Endothelial cell (in vitro differentiated cells): Measurements from ENCODE around the gene RHOA. TPM values are rescaled to one million over a fixed set of nuclear protein-coding genes. Genes with fewer than 3 reads are reported as not detected.

ENCODE experiments used
- DNase-seq: peaks from one replicate; pipeline ENCODE4 v3.0.0; 2021; ENCODE audit warnings: low spot score
- H3K27ac Mint-ChIP-seq: one replicate; pipeline ENCODE4 v1.8.0; 2021; ENCODE audit warnings: mixed read lengths, inconsistent platforms; ENCODE audit not compliant: unreplicated experiment
- H3K27me3 Mint-ChIP-seq: one replicate; pipeline ENCODE4 v1.8.0; 2021; ENCODE audit warnings: mild to moderate bottlenecking, moderate library complexity, mixed read lengths, inconsistent platforms; ENCODE audit not compliant: unreplicated experiment
- H3K36me3 Mint-ChIP-seq: one replicate; pipeline ENCODE4 v1.8.0; 2021; ENCODE audit warnings: mild to moderate bottlenecking, low read depth, mixed read lengths, inconsistent platforms; ENCODE audit not compliant: unreplicated experiment
- H3K4me1 Mint-ChIP-seq: one replicate; pipeline ENCODE4 v1.8.0; 2021; ENCODE audit warnings: mild to moderate bottlenecking, mixed read lengths, inconsistent platforms; ENCODE audit not compliant: unreplicated experiment
- H3K4me3 Mint-ChIP-seq: one replicate; pipeline ENCODE4 v1.8.0; 2021; ENCODE audit warnings: mild to moderate bottlenecking, mixed read lengths, inconsistent platforms; ENCODE audit not compliant: unreplicated experiment
- H3K9me3 Mint-ChIP-seq: one replicate; pipeline ENCODE4 v1.8.0; 2021; ENCODE audit warnings: mixed read lengths, inconsistent platforms; ENCODE audit not compliant: unreplicated experiment
- total RNA-seq: library from RNA; stranded (reverse); fragmentation: NEBNext Ultra II Directional; extraction: Animal tissue kit (Norgen Biotek cat#: 25700); gene quantifications from one replicate; pipeline ENCODE4 v1.2.1, GENCODE V29; 2021; ENCODE audit not compliant: unreplicated experiment
- TF ChIP-seq, protein P1 (sequence below): fragments of 200-600 bp; sonication (generic); IDR thresholded peaks from one replicate; pipeline ENCODE4 v1.5.0; 2021; ENCODE audit warnings: antibody characterized with exemption; ENCODE audit not compliant: unreplicated experiment

RHOA gene
- total RNA-seq, 1 donor from 2014 or later, result 583 TPM

- no peak for DNase-seq
- Mint-ChIP-seq H3K27ac (peak overlapping the region; percentile 68), H3K9me3 (no peaks in the 10 kb centered on the region), H3K36me3 (no peaks in the 10 kb centered on the region), H3K4me1 (peaks cover 32% of the 10 kb centered on the region), H3K27me3 (peaks cover 3% of the 10 kb centered on the region), H3K4me3 (no peak overlapping the region)
- TF ChIP-seq, protein P1, sequence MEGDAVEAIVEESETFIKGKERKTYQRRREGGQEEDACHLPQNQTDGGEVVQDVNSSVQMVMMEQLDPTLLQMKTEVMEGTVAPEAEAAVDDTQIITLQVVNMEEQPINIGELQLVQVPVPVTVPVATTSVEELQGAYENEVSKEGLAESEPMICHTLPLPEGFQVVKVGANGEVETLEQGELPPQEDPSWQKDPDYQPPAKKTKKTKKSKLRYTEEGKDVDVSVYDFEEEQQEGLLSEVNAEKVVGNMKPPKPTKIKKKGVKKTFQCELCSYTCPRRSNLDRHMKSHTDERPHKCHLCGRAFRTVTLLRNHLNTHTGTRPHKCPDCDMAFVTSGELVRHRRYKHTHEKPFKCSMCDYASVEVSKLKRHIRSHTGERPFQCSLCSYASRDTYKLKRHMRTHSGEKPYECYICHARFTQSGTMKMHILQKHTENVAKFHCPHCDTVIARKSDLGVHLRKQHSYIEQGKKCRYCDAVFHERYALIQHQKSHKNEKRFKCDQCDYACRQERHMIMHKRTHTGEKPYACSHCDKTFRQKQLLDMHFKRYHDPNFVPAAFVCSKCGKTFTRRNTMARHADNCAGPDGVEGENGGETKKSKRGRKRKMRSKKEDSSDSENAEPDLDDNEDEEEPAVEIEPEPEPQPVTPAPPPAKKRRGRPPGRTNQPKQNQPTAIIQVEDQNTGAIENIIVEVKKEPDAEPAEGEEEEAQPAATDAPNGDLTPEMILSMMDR, result no peak
Measured at GRCh38 chr3:49341996-49342395, 69.8 kb downstream of the RHOA start.

DNA sequence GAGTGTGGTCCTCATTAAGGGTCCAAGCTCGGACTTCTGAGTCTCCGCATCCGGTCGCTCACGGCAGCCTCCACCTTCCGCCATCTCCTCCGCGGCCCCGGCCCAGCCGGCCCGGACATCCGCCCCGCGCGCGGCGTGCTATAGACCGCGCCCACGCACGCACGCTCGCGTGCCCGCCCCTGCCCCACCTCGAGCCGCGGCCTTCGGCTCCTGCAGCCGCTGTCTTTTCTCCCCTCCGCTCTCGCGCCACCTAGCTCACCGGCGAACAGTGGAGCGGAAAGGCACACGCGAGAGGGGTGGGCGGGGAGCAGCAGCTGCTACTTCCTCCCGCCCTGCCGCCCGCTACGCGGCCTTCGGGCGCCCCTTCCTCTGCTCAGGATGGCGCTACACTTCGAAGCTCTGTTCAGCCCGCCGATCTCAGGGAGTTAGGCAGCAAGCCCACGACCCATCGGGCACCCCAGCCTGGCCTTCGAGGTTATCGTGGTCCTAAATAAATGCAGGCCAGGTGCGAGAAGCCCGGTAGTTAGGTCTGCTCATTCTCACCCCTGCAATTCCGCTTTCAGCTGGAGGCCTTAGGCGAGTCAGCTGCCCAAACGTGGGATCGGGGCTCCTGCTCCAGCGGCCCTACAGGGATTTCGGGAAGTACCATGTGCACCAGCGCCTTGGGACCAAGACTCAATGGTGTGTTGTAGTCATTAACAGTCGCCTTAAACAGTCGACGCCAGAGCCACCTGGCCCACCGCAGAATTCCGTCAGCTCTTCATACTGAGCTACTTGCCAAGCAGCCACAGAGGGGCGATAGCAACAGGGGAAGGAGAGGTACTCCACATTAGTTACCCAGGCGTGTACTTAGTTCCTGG is 71.6 kb downstream of the RHOA start, which contains the start of gene USP4:
USP4 (minus strand) TSS at position 113 of the 860 bp plus-strand sequence; CDS start at position 84, 29 bp downstream.
- Mint-ChIP-seq H3K36me3 (peaks cover 4% of the 10 kb centered on the region), H3K4me1 (peaks cover 29% of the 10 kb centered on the region), H3K9me3 (no peaks in the 10 kb centered on the region), H3K27ac (peak within 1 kb of the TSS; percentile 99), H3K4me3 (peak within 1 kb of the TSS; percentile 85), H3K27me3 (peaks cover 5% of the 10 kb centered on the region)
- TF ChIP-seq, protein P1, result no peak
- DNase-seq, result peak; percentile 81

DNA sequence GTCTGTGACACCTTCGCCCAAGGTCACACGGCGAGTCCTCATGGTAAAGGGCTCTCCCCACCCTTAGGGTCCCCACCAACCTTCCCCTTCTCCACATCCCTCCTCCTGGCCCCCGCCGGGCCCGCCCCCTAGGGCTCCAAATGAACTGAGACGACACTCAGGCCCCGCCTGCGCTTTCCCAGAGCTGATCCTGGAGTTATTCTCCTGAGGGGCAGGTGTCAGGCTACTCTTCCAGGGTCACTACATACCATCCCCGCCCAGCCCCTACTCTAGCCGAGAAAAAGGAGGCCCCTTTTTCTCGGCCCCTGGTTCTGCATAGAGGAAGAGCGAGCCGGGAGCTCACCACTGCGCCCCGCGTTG is 72.2 kb downstream of the RHOA start:
- Mint-ChIP-seq H3K4me3 (peak overlapping the region; percentile 85), H3K4me1 (peaks cover 26% of the 10 kb centered on the region), H3K36me3 (peaks cover 10% of the 10 kb centered on the region), H3K27ac (peak overlapping the region; percentile 93), H3K27me3 (peaks cover 5% of the 10 kb centered on the region), H3K9me3 (no peaks in the 10 kb centered on the region)
- TF ChIP-seq, protein P1, result no peak
- DNase-seq, result peak; percentile 52

GRCh38 chr3:49333916-49334633 is 77.7 kb downstream of the RHOA start:
- Mint-ChIP-seq H3K9me3 (no peaks in the 10 kb centered on the region), H3K27ac (no peak overlapping the region), H3K4me1 (peaks cover 4% of the 10 kb centered on the region), H3K27me3 (peaks cover 2% of the 10 kb centered on the region), H3K4me3 (no peak overlapping the region), H3K36me3 (peaks cover 25% of the 10 kb centered on the region)
- TF ChIP-seq, protein P1, result no peak
- no peak for DNase-seq

GRCh38 chr3:49333091-49333490 is 78.7 kb downstream of the RHOA start:
- Mint-ChIP-seq H3K4me3 (no peak overlapping the region), H3K36me3 (peaks cover 29% of the 10 kb centered on the region), H3K27ac (no peak overlapping the region), H3K27me3 (peaks cover 2% of the 10 kb centered on the region), H3K4me1 (peaks cover 2% of the 10 kb centered on the region), H3K9me3 (no peaks in the 10 kb centered on the region)
- TF ChIP-seq, protein P1, result no peak
- no peak for DNase-seq
